ENCODE measurements around the gene DUXB. TPM values are rescaled to one million over a fixed set of nuclear protein-coding genes. Genes with fewer than 3 reads are reported as not detected.

DUXB gene
- total RNA-seq, 1 experiment from 2014 or later = not detected

DNA sequence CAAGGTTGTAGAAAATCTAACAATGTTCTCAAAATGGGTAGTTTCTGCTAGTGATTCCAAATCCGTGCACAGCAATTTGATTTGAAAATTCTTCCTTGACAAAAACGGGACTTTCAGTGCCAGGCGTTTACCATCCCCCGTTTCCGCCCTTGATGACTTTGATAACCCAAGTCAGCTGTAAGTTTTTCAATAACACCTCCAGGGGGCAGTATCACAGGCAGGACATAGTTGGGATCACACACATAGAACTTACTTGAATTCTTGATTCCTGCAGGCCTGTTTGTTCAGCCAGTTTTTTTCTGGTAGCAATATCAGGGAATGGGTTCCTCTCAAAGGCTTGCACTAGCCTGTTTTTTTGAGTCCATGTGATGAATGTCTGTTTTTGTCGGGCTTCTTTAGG is 5.6 kb downstream of the DUXB start:
- no CpG with 5 or more reads among the region's 6 CpGs for WGBS (ENCODE audit: extremely low coverage, insufficient read length, low lambda C conversion rate)
- no peaks in the 10 kb centered on the region; the same call in 1 of the 2 replicates for H3K27me3 Mint-ChIP-seq (ENCODE audit: low read depth)
- Histone ChIP-seq H3K79me1 (ENCODE audit: insufficient read depth, low read depth, low read length, poor library complexity, severe bottlenecking) (no peaks in the 10 kb centered on the region), H3K14ac (ENCODE audit: insufficient read depth, low read length) (no peak overlapping the region), H3K9me3 (ENCODE audit: control insufficient read depth, low read depth, low read length) (no peaks in the 10 kb centered on the region), H2BK20ac (ENCODE audit: low read depth, low read length, poor library complexity, severe bottlenecking) (no peak overlapping the region), H2BK5ac (ENCODE audit: insufficient read length, low read length) (no peak overlapping the region), H3K79me2 (ENCODE audit: insufficient read depth, low read length) (no peaks in the 10 kb centered on the region), H4K5ac (ENCODE audit: insufficient read length, low read depth, low read length) (no peak overlapping the region), H2BK12ac (ENCODE audit: insufficient read length, low read depth, low read length) (no peak overlapping the region), H3K4me2 (ENCODE audit: insufficient read depth, insufficient read length, low read length) (no peak overlapping the region), H3T11ph (ENCODE audit: low read length) (no peak overlapping the region), H3K56ac (ENCODE audit: insufficient read length, low read depth, low read length) (no peak overlapping the region), H3K4me1 (ENCODE audit: insufficient read depth, low read length) (no peaks in the 10 kb centered on the region), H3K23ac (ENCODE audit: insufficient read length, low read depth, low read length) (no peak overlapping the region), H3K27ac (ENCODE audit: insufficient read length, low read depth, low read length) (no peak overlapping the region), H3K27me3 (ENCODE audit: insufficient read depth, low read length) (no peaks in the 10 kb centered on the region), H3K23me2 (ENCODE audit: insufficient read length, low read depth, low read length, poor library complexity, severe bottlenecking) (no peaks in the 10 kb centered on the region), H2AK5ac (ENCODE audit: insufficient read length, low read length) (no peak overlapping the region), H3K18ac (ENCODE audit: insufficient read length, low read depth, low read length) (no peak overlapping the region), H2AFZ (ENCODE audit: low read length) (no peak overlapping the region), H2BK15ac (ENCODE audit: low read depth, low read length) (no peak overlapping the region), H4K91ac (ENCODE audit: insufficient read length, low read depth, low read length) (no peak overlapping the region), H4K8ac (replicated peaks; ENCODE audit: insufficient read length, low read depth, low read length) (no peak overlapping the region), H4K20me1 (ENCODE audit: control insufficient read depth, insufficient read depth, insufficient read length) (no peaks in the 10 kb centered on the region), H3K4ac (ENCODE audit: low read depth, low read length) (no peak overlapping the region), H2BK120ac (ENCODE audit: low read depth, low read length, poor library complexity, severe bottlenecking) (no peak overlapping the region), H3K9ac (ENCODE audit: extremely low read depth, insufficient read length, low read length) (no peak overlapping the region)
- H3K4me3 Mint-ChIP-seq = no peak overlapping the region
- TF ChIP-seq, protein P1, sequence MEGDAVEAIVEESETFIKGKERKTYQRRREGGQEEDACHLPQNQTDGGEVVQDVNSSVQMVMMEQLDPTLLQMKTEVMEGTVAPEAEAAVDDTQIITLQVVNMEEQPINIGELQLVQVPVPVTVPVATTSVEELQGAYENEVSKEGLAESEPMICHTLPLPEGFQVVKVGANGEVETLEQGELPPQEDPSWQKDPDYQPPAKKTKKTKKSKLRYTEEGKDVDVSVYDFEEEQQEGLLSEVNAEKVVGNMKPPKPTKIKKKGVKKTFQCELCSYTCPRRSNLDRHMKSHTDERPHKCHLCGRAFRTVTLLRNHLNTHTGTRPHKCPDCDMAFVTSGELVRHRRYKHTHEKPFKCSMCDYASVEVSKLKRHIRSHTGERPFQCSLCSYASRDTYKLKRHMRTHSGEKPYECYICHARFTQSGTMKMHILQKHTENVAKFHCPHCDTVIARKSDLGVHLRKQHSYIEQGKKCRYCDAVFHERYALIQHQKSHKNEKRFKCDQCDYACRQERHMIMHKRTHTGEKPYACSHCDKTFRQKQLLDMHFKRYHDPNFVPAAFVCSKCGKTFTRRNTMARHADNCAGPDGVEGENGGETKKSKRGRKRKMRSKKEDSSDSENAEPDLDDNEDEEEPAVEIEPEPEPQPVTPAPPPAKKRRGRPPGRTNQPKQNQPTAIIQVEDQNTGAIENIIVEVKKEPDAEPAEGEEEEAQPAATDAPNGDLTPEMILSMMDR (conservative IDR thresholded peaks at IDR 0.05) = peak; percentile 59
- H3K9me3 Mint-ChIP-seq = no peaks in the 10 kb centered on the region
- no peaks in the 10 kb centered on the region for H3K36me3 Mint-ChIP-seq (ENCODE audit: insufficient read depth in 1 of 3, low read depth in 3 of 3)
- H3K4me1 Mint-ChIP-seq = 0 out of 4 replicates have a peak, but pooled peaks cover 0 to 2% of the 10 kb centered on the region in 2 experiments
- no peak for DNase-seq
- no peak overlapping the region for H3K27ac Mint-ChIP-seq

Measured in H9 (cell line).